Keratinocyte (primary cell): ENCODE measurements around the gene CARMIL1. TPM values are rescaled to one million over a fixed set of nuclear protein-coding genes. Genes with fewer than 3 reads are reported as not detected.

Experiments
- DNase-seq: peaks from one replicate; pipeline ENCODE4 v3.0.0-alpha.2; 2011; ENCODE audit warnings: low read depth, missing footprints, low spot score
- FAIRE-seq: peaks from 2 replicates; lab custom pipeline; 2011; peaks lifted over from hg19 to GRCh38; lab: Jason Lieb, UNC
- H2AFZ ChIP-seq: 2 replicates; pipeline ENCODE4 v1.6.0; 2012; ENCODE audit warnings: low read length, control low read depth, inconsistent platforms; ENCODE audit not compliant: control insufficient read depth
- H3K27ac ChIP-seq: 2 replicates; pipeline ENCODE4 v1.5.1; 2011; ENCODE audit warnings: low read length; ENCODE audit not compliant: control insufficient read depth, insufficient read depth
- H3K27me3 ChIP-seq: 3 replicates; pipeline ENCODE4 v1.6.0; 2011; ENCODE audit warnings: low read length; ENCODE audit not compliant: control insufficient read depth, insufficient read depth; ENCODE audit errors: extremely low read depth
- H3K36me3 ChIP-seq, 2 experiments: 2 replicates in 1 of 2; 3 replicates in 1 of 2; pipeline ENCODE4 v1.5.1; 2011; ENCODE audit warnings: low read length in 2 of 2, mild to moderate bottlenecking in 1 of 2; ENCODE audit not compliant: control insufficient read depth in 2 of 2, insufficient read depth in 2 of 2; ENCODE audit errors: extremely low read depth in 1 of 2
- H3K4me1 ChIP-seq: 3 replicates; pipeline ENCODE4 v1.5.1; 2011; ENCODE audit warnings: low read length; ENCODE audit not compliant: control insufficient read depth, insufficient read depth; ENCODE audit errors: extremely low read depth
- H3K4me2 ChIP-seq: 3 replicates; pipeline ENCODE4 v1.6.0; 2011; ENCODE audit warnings: low read depth, low read length; ENCODE audit not compliant: control insufficient read depth, insufficient read depth; ENCODE audit errors: extremely low read depth
- H3K4me3 ChIP-seq, 3 experiments: fragments of 200-600 bp in 1 of 3; sonication (generic) in 1 of 3; 2 replicates in 2 of 3; 3 replicates in 1 of 3; pipeline ENCODE4 v1.5.1; 2011 to 2016; ENCODE audit warnings: low read length in 3 of 3, mild to moderate bottlenecking in 3 of 3, control low read depth in 2 of 3, inconsistent platforms in 1 of 3, low read depth in 1 of 3, mixed read lengths in 1 of 3, mixed run types in 1 of 3, moderate library complexity in 1 of 3; ENCODE audit not compliant: control insufficient read depth in 2 of 3, insufficient read depth in 2 of 3; ENCODE audit errors: extremely low read depth in 1 of 3
- H3K79me2 ChIP-seq: 2 replicates; pipeline ENCODE4 v1.6.0; 2012; ENCODE audit warnings: low read length; ENCODE audit not compliant: control insufficient read depth, insufficient read depth
- H3K9ac ChIP-seq: 3 replicates; pipeline ENCODE4 v1.6.0; 2011; ENCODE audit warnings: low read length; ENCODE audit not compliant: control insufficient read depth, insufficient read depth; ENCODE audit errors: extremely low read depth
- H3K9me1 ChIP-seq: 3 replicates; pipeline ENCODE4 v1.6.0; 2011; ENCODE audit warnings: low read length; ENCODE audit not compliant: control insufficient read depth, insufficient read depth; ENCODE audit errors: extremely low read depth
- H3K9me3 ChIP-seq: 2 replicates; pipeline ENCODE4 v1.5.1; 2012; ENCODE audit warnings: low read depth, low read length; ENCODE audit not compliant: control insufficient read depth
- H4K20me1 ChIP-seq: 3 replicates; pipeline ENCODE4 v1.6.0; 2011; ENCODE audit warnings: low read length; ENCODE audit not compliant: control insufficient read depth, insufficient read depth; ENCODE audit errors: extremely low read depth
- EZH2 ChIP-seq: IDR thresholded peaks from one replicate; pipeline ENCODE4 v1.6.1; 2012; ENCODE audit warnings: inconsistent platforms, mild to moderate bottlenecking, low read length, moderate library complexity
- dilution Hi-C: fragments of 300-500 bp; cut with MboI; formaldehyde crosslinking; loops from one replicate; pipeline ENCODE4 v1.7.0; 2020; ENCODE audit warnings: low sequenced_read_pairs; ENCODE audit not compliant: extremely low pct_ligation_motif_present
- polyA plus RNA-seq, 5 experiments: library from polyadenylated mRNA; depleted of rRNA in 3 of 5; stranded (reverse) in 3 of 5; stranded (forward) in 1 of 5; unstranded in 1 of 5; fragments of >200 nt; gene quantifications; 1 replicate in 1 of 5; 2 replicates in 3 of 5; 3 replicates in 1 of 5; pipeline versions ENCODE4 v1.2.1 to v1.2.3, GENCODE V29; 2011 to 2012; ENCODE audit warnings: missing spikeins in 2 of 5, low read depth in 1 of 5, low replicate concordance in 1 of 5
- TF ChIP-seq, protein P1 (sequence below), 3 experiments: IDR thresholded peaks in 1 of 3; conservative IDR thresholded peaks in 1 of 3; optimal IDR thresholded peaks in 1 of 3; 2 replicates in 2 of 3; 3 replicates in 1 of 3; pipeline versions ENCODE3 to v1.5.1; 2011; ENCODE audit warnings: low read length in 3 of 3, mild to moderate bottlenecking in 3 of 3, moderate library complexity in 2 of 3, control low read depth in 1 of 3, inconsistent platforms in 1 of 3; ENCODE audit not compliant: insufficient read depth in 2 of 3; ENCODE audit errors: extremely low read depth in 1 of 3

Gene CARMIL1
- polyA plus RNA-seq, 1 donor (not counting 4 experiments of a cell fraction or from before 2014, with no cell fraction given) = 18.9 TPM

DNA sequence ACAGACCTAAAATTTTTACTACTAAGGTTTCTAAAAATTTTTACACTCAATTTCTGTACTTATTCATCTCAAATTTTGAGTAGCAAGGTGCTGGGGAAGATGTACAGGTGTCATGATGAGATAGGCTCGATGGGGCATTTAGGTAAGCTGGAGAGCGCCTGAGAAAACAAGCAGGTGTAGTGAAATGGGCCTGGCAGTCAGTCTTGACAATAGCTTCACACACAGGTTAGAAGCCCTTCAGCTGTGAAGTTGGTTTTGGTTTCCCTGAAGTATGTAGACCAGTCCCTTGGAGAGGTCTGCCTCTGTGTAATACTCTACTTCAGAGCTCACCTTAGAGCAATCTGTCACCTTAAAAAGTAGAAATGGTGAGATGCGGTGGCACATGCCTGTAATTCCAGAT, 228.9 kb downstream of the CARMIL1 start:
- dilution Hi-C loops = no loop called here
- FAIRE-seq = no peak
- Histone ChIP-seq H3K9me1 (no peaks in the 10 kb centered on the region), H2AFZ (no peak overlapping the region), H3K4me2 (no peak overlapping the region), H3K79me2 (no peaks in the 10 kb centered on the region), H4K20me1 (no peaks in the 10 kb centered on the region), H3K9me3 (no peaks in the 10 kb centered on the region), H3K4me1 (peaks cover 32% of the 10 kb centered on the region), H3K36me3 (no peaks in the 10 kb centered on the region), H3K9ac (no peak overlapping the region), H3K27me3 (no peaks in the 10 kb centered on the region), H3K4me3 (no peak overlapping the region), H3K27ac (no peak overlapping the region)
- no peak for DNase-seq
- TF ChIP-seq, protein P1, sequence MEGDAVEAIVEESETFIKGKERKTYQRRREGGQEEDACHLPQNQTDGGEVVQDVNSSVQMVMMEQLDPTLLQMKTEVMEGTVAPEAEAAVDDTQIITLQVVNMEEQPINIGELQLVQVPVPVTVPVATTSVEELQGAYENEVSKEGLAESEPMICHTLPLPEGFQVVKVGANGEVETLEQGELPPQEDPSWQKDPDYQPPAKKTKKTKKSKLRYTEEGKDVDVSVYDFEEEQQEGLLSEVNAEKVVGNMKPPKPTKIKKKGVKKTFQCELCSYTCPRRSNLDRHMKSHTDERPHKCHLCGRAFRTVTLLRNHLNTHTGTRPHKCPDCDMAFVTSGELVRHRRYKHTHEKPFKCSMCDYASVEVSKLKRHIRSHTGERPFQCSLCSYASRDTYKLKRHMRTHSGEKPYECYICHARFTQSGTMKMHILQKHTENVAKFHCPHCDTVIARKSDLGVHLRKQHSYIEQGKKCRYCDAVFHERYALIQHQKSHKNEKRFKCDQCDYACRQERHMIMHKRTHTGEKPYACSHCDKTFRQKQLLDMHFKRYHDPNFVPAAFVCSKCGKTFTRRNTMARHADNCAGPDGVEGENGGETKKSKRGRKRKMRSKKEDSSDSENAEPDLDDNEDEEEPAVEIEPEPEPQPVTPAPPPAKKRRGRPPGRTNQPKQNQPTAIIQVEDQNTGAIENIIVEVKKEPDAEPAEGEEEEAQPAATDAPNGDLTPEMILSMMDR (optimal IDR thresholded peaks at IDR 0.05 in 1 of 3, IDR thresholded peaks at IDR 0.05 in 1 of 3, conservative IDR thresholded peaks at IDR 0.05 in 1 of 3; ENCODE audit: extremely low read depth in 1 of 3, insufficient read depth in 2 of 3, low read length in 3 of 3) = no peak
- TF ChIP-seq EZH2 = no peak

GRCh38 chr6:25511376-25511775, 232.2 kb downstream of the CARMIL1 start:
- H3K4me2 ChIP-seq = no peak overlapping the region
- DNase-seq = no peak

More at GRCh38 chr6:25511376-25511775, 232.2 kb downstream of the CARMIL1 start:
- Histone ChIP-seq H3K79me2 (no peaks in the 10 kb centered on the region), H2AFZ (no peak overlapping the region), H3K4me1 (peaks cover 1% of the 10 kb centered on the region), H3K9ac (no peak overlapping the region), H3K9me1 (no peaks in the 10 kb centered on the region), H3K36me3 (peaks cover 0 to 2% of the 10 kb centered on the region in 2 experiments), H3K4me3 (no peak overlapping the region), H3K9me3 (no peaks in the 10 kb centered on the region), H3K27me3 (no peaks in the 10 kb centered on the region), H4K20me1 (no peaks in the 10 kb centered on the region), H3K27ac (no peak overlapping the region)
- dilution Hi-C loops = no loop called here
- TF ChIP-seq, protein P1 (optimal IDR thresholded peaks at IDR 0.05 in 1 of 3, IDR thresholded peaks at IDR 0.05 in 1 of 3, conservative IDR thresholded peaks at IDR 0.05 in 1 of 3; ENCODE audit: extremely low read depth in 1 of 3, insufficient read depth in 2 of 3, low read length in 3 of 3) = no peak
- no peak for TF ChIP-seq EZH2
- FAIRE-seq = no peak
